ENCODE data around the gene MAPK11.

DNA sequence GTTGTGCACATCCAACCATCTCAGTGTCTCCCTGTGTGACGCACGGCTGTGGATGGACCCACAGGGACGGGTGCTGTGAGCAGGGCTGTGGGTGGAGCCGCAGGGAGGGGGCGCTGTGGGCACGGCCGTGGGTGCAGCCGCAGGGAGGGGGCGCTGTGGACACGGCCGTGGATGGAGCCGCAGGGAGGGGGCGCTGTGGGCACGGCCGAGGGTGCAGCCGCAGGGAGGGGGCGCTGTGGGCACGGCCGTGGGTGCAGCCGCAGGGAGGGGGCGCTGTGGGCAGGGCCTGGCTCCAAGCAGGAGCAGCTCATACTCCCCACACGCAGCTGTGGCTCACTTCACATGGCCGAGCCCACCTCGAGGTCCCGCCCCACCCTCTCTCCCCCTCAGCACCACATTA is 6.0 kb upstream of the MAPK11 start:
- TF ChIP-seq, protein P1, sequence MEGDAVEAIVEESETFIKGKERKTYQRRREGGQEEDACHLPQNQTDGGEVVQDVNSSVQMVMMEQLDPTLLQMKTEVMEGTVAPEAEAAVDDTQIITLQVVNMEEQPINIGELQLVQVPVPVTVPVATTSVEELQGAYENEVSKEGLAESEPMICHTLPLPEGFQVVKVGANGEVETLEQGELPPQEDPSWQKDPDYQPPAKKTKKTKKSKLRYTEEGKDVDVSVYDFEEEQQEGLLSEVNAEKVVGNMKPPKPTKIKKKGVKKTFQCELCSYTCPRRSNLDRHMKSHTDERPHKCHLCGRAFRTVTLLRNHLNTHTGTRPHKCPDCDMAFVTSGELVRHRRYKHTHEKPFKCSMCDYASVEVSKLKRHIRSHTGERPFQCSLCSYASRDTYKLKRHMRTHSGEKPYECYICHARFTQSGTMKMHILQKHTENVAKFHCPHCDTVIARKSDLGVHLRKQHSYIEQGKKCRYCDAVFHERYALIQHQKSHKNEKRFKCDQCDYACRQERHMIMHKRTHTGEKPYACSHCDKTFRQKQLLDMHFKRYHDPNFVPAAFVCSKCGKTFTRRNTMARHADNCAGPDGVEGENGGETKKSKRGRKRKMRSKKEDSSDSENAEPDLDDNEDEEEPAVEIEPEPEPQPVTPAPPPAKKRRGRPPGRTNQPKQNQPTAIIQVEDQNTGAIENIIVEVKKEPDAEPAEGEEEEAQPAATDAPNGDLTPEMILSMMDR (IDR thresholded peaks at IDR 0.05; ENCODE audit: low read depth, low read length) = peak; percentile 99
- no peak for TF ChIP-seq EZH2phosphoT487 (IDR thresholded peaks at IDR 0.05; ENCODE audit: low read depth)

All from OCI-LY3 (cell line).